DMS114 treated with DMSO at 0.1 percent for 48 hours (cell line): ENCODE results near the gene ABCC4.

Source experiments
- DNase-seq: peaks from one replicate; lab custom pipeline; 2025; ENCODE audit not compliant: unreplicated experiment; lab: John Stamatoyannopoulos, UW

Gene ABCC4

DNA sequence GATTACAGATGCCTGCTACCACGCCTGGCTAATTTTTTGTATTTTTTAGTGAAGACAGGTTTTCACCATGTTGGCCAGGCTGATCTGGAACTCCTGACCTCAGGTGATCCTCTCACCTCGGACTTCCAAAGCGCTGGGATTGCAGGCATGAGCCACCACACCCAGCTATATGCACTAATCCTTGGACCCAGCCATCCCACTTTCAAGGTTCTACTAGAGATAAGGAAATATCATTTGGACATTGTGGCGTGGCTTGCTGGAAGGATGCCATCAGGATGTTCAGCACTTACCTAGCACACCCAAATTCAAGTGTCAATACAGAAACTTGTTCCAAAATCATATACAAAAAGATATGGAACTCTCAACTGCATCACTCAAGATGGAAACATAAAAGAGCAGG lies 136.4 kb downstream of the ABCC4 start:
- DNase-seq: no peak

DNA sequence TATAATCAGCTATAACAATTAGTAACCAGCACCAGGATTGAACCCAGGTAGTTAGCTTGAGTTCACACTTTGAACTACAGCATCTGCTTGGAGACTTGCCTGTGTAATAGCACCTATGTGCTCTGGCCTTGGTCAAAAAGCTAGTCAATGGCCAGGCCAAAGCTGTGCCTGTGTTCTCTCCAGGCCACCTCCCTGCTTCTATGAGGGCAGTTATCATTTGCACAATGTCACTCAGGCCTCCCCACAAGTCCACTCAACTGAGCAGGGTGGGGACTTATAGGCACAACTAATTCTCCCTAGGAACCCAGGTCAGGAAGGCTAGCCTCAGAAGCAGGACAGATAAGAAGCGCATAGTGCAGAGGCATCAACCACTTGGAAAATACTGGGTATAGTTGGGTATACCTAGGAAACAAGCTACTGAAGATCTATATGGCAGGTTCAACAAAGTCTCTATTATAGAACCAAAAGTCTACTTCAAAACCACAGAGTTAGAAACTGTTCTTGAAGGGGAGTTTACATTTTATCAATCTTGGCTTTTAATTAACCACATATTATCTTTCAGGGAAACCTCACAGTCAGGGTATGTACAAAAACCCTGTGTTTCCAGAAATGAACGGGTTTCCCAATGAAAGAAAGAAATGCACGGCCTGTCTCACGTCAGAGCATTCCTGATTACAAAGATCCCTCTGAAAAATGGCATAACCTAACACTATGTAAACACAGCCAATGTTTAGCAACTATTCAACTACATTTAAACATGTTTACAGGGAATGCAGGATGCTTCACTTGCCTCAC lies 140.9 kb downstream of the ABCC4 start:
- DNase-seq: no peak

DNA sequence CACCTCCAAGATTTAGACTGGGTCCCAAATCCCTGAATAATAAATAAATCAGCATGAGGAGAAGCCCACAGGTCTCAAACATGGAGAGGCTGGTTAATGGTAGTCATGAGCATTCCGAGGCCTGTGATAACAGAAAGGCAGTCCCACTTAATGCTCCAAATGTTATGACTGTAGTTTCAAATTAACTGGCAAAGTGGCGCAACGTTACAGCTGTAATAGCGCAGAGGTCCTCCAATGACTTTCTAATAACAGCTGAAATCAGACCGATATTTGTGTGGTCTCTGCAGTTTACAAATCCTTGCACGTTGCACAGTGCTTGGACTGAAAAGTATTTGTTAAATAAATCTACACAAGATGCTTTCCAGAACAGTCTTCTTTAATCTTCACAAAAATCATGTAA lies 141.8 kb downstream of the ABCC4 start:
- no peak for DNase-seq

DNA sequence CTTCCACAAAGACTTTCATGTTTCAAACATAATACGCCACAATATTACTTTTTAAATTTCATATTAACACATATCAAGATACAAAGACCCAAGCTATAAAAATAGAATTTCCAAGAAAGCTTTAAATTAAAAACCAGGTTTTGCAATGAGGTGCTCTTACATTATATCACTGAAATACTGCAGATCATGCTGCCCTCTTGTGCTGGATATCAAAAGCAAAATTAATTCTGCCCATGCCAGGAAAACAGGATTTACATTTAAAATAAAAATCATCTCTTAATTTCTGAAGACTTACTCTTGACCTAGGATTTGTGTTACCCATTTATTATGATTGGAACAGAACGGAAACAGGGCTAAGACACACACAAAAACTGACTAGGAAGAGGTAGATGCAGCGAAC lies 145.0 kb downstream of the ABCC4 start:
- DNase-seq: no peak

DNA sequence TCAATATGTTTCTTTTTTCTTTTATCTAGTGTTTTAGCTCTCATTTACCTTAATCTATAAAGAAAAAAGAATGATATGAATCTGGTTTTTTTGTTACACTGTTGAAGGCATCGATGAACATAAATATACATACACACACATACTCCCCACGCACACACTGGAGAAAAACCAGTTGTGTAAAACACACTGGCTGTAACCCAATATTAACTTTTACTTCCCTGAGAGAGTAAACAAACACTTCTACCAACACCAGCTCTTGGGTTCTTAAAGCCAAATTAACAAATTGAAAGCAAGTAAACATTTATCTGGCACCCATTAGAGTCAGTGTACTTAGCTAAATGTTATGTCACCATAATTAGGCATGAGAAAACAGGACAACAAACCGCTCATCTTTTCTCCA lies 145.7 kb downstream of the ABCC4 start:
- no peak for DNase-seq

DNA sequence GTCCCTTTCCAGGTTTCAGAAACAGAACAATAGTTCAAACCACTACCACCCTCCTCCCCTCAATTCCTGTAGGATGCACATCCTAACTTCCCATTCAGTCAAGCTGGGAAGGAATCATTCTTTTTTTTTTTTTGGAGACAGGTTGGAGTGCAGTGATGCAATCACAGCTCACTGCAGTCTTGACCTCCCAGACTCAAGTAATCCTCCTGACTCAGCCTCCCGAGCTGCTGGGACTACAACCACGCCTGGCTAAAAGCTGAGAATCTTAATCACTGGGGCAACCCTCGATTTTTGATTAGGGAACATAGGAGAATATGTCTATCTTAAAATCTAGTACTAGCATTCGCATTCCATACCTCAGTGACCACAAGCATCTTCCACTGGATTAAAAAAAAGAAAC lies 146.2 kb downstream of the ABCC4 start:
- no peak for DNase-seq

DNA sequence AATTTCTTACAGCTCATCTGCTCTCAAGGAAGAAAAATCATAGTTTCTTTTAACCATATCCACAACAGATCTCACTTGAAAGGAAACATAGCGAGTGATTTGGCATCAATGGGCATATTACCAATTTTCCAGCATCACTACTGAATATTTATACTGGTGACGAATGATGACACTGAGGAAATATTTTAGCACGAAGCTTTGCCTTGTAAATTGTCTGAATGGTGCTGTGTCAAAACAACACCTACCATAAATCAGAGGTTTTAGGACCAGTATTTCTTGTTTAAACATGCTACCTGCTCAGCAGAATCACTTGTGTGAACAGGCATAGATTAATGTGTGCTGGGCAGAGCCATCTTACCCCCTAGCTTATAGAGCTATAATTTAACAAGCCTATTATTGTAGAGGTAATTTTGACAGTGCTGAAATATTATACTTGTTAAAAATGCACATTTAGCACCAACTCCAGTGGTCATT lies 146.8 kb downstream of the ABCC4 start:
- no peak for DNase-seq

DNA sequence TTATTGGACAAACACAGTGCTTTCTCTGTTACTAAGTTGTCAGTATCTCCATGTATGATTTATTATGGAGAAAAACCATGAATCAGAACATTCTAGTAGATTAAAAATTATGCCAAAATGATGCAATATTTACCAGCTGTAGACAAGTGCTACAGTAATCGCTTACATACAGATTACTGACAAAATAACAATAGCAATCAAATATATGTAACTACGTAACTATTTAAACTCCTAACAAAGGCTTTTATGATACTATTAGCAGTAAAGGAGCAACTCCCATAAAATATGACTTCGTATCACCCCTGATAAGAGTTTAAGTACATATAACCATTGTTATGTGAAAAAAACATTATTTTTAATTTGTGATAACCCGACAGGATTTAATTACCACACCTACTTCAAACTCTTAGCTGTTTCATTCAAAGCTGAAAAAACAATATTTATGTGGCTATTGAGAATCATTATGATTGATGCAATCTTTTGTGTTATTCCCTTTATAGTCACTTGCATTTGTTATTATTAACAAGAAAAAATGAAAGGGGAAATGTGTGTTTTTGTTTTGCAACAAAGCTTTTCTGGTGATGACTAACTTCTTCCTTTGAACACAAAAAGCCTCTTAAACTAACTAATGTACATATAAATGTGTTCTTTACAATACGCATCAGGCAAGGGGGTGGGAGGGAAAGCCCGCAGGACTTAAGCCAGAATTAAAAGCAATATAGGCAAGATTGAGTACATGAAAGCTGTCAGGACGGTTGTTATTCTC lies 147.4 kb downstream of the ABCC4 start:
- DNase-seq: no peak

DNA sequence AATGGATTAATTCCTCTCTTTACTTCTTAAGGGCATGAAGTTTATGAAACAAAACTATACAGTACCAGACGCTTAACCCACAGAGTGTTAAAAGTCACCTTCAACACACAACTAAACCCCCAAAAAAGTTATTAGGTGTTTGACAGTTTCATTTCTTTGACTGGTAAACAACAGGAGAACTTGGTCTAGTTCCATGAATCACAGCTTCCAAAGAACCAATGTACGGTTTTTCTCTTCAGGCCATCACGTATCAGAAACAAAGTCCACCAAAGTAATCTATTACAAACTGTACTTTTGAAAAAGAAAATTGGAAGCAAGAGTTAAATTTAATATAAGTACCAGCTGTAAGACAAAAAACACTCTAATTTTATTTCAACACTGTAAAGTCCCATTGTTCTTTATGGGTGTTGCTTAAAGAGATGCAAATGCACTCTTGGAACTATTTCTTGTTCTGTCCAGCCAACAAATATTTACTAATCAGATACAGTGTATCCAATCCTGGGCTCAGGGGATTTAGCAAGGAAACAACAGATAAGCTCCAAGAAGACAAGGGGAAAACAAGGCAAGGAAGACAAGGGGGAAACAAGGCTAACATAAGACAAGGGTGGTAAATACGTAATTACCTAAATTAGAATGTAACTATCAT lies 149.2 kb downstream of the ABCC4 start:
- DNase-seq: no peak

DNA sequence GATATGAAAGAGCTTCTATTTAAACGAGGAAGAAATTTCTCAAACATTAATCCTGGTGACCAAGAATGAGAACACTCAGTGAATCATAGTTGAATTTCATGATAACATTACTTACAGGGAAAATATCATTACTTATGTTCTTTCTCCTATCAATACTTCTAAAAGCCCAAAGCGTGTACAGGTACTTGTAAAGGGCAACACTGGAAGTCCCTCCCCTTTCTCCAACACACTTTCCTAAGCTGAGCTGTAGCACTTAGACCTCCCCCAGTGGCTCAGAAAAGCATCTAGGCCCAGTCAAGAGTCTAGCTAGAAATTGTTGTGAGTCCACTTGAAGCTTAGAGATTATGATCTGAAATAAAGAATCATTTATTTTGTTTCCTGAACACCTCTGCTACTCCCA lies 150.7 kb downstream of the ABCC4 start:
- DNase-seq: no peak

DNA sequence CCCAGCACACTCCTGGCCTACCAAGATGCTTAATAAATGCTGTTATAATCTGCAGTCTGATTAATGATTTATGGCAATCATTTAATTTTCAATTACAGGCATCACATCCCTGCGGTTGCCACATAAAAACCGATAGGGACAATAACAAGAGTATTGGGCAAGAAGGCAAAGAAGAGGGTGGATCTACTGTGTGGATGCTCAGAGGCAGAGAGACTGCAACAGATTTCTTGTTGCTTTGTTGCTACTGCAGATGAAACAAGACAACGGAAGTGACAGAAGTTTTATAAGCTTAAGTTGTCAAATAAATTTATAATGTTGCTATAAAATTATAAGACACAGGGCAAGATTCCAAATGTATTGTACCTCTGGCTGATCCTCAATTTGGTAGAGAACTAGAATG lies 154.8 kb downstream of the ABCC4 start:
- DNase-seq: no peak

DNA sequence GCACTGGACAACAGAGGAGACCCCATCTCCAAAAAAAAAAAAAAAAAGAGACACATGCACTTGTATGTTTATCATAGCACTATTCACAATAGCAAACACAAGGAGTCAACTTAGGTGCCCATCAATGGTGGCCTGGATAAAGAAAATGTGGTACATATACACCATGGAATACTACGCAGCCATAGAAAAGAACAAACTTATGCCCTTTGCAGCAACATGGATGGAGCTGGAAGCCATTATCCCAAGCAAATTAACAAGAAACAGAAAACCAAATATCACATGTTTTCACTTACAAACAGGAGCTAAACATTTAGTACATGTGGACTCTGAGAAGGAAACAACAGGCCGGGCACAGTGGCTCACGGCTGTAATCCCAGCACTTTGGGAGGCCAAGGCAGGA lies 155.7 kb downstream of the ABCC4 start:
- DNase-seq: no peak

DNA sequence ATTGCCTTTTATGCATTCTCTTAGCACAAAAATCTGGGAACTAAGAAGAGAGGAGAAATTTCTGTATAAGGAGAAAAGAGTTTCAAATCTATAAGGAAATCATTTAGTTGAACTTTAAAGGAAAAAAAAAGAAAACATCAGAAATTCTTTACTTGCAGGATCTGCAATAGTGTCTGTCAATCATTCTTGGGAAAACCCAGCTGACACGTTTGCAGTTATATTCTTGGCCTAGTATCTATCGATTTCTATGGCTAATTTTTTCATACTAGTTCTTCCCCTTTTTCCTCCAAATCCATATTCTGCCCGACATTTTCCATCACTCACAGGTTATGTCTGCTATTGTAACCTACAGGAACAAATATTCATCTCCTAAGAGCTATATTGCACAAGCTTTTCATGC lies 160.7 kb downstream of the ABCC4 start:
- no peak for DNase-seq

DNA sequence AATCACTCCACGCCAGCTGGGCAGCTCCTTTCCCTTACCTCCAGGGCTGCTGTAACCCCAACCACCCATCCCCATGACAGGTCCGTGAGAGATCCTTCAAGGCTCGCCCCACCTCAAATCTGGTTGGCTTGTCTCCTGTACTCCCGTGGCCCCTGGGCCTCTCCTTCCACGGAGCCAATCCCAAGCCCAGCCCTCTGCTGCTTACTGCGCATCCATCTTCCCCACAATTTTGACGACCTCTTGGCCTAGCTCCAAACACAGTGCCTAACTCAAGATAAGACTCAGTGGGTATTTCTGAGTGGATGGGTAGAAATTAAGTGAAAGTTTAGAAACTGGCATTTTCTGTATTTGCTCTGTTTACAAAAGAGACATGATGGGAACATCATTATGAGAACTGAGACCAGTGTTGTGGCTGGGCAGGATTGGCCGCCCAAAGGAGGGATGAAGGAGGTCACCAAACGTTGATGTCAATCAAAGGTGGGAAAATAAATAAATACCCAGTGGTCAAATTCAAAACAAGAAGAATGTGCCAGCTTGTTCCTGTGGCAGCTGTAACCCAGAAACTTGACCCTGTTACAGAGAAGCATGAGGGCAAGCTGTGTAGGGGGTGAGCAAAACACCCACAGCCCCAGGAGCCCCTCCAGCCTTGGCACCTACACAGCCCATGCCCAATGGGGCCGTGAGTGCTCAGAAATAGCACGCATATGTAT lies 162.2 kb downstream of the ABCC4 start:
- no peak for DNase-seq

DNA sequence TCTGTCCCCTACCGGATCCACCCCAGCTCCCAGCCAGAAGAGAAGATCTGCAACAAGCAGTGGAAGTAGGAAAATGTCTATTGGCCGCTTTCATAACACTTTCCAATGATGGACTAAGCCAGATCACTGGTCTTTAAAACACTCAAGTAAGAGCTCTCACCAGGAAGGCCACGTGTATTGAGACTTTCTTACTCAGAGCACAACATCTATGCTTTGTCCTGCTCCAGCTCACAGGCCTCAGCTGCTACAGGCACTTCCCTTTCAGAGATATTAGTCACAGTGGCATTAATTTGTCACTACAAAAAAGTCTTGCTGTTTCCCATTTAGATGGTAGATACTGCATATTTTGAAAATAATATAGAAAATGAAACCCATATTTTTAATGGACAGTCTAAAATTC lies 164.2 kb downstream of the ABCC4 start:
- DNase-seq: no peak

DNA sequence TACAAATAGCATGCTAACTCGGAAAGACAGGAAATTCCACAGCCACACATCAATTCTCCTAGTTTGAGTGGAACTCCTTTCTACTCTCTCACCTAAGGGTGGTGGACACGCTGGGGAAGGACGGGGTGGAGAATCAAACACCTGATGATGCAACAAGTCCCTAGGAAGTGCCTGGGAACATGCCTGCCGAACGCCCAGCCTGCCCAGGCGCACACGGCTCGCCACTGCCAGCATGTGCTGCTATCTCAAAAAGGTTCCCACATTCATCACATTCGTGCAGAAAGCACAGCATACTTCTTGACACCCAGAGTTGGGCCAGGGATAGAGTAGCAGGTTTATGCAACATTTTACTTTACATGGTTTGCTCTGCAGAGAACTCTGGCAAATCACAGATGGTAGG lies 164.6 kb downstream of the ABCC4 start:
- DNase-seq: no peak

DNA sequence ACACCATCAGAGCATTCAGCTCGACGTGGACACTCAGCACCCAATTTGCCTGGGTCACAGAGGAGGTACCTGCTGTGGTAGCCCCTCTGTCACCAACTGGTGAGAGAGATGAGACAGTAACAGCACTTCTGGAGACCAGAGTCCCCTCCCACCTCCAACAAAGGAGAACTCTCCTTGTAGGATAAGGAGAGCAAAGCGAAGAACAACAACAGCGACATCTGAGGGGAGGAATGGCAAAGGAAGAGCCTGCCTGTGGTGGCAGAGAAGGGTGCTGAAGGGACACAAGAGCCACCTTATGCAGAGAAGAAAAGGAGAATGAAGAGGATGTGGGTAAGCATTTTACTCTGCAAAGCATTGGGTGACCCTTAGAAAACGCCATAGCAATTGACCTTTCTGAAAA lies 167.8 kb downstream of the ABCC4 start:
- DNase-seq: no peak

DNA sequence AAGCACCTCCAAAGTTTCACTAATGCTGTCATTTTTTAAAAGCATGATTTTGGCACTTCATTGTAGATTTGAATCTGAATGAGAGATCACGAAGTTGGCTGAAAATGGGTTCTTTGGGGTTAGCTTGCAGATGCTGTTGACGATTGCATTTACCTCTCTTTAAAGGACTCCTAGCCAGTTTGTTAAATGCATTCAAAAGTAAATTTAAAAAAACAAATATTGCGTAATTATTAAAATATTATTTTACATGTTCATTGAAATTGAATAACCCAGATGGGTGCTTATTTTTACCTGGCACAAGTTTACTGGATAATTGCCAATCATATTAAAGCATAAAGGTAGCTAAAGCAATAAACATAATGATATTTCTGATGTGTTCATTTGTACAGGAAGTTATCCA lies 172.2 kb downstream of the ABCC4 start:
- DNase-seq: no peak

DNA sequence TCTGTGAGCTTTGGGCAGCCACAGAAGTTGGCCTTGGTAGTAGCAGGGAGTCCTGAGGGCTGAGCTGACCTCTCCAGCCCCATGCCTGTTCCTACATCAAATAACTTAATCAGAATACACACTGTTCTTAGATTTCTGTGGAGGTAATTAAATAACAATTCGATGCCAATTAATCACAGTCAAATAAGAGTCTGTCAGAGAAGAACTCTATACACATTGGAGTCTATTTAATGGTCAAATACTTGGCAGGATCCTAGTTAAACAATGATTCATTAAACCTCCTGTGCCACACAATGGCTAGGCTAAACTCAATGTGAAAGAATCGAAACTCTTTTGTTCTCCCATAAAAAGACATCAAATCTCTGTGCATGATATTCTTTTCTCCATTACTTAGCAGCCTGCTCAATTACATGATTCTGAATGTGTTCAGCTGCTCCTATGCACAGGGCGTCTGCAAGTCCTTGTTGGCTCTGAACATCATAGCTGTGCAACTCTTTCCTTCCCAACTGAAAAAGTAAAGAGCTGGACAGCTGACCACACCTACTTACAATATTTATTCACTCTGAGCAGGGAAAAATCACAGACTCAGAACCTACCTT lies 173.1 kb downstream of the ABCC4 start:
- no peak for DNase-seq

DNA sequence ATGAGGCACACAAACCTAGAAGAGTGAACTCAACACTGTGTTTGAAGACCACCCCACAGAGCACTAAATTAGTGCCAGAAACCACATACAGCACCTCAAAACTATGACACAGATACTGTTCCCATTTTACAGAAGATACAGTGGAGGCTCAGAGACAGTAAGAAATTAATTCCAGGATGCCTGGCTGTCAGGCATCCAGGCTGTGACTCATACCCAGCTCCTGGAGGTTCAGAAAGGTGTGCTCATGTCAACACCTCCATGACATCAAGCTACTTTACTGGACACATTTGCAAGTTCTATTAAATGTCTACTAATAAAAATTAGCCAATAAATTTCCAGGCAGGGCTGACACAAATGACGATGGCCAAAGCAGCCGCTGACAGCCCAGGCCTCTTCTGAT lies 176.3 kb downstream of the ABCC4 start:
- DNase-seq: no peak

DNA sequence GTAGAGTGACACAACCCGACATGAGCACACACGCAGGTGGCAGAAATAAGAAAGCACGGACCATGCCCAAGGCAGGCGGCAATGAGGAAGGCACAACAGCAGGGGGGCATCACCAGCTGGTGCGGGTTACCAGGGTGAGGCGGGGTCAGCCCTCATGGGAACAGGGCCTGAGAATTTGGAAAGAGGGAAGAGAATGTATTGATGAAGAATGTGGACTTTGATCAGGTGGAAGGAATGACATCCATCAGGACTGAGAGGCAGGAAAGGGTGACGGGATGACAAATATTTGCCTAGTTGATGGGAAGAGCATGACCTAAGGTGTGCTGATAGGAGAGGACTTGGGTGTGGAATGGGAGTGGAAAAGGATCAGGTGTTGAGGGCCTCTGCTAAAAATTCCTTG lies 177.5 kb downstream of the ABCC4 start:
- DNase-seq: no peak
